MM.1S (cell line): ENCODE measurements around the gene NAALADL2.

ENCODE experiments used
- DNase-seq: peaks from one replicate; pipeline ENCODE4 v3.0.0-alpha.2; 2015
- H2AFZ ChIP-seq: fragments of 300-600 bp; sonication (generic); 2 replicates; pipeline ENCODE4 v1.6.0; 2016; ENCODE audit warnings: antibody characterized with exemption, low read length
- H3F3A ChIP-seq: fragments of 300-600 bp; sonication (generic); 2 replicates; pipeline ENCODE4 v1.6.1; 2016; ENCODE audit warnings: mild to moderate bottlenecking, antibody characterized with exemption, low read length, moderate library complexity, mixed read lengths; ENCODE audit not compliant: insufficient read depth
- H3K27ac ChIP-seq: fragments of 300-600 bp; sonication (generic); 2 replicates; pipeline ENCODE4 v1.5.1; 2016; ENCODE audit warnings: mild to moderate bottlenecking, low read length
- H3K27me3 ChIP-seq: fragments of 300-600 bp; sonication (generic); replicated peaks from 2 replicates; pipeline ENCODE4 v1.6.0; 2016; ENCODE audit warnings: low read length; ENCODE audit not compliant: insufficient read depth
- H3K36me3 ChIP-seq: fragments of 300-600 bp; sonication (generic); replicated peaks from 2 replicates; pipeline ENCODE4 v1.6.1; 2016; ENCODE audit warnings: mild to moderate bottlenecking, low read length, mixed read lengths; ENCODE audit not compliant: insufficient read depth
- H3K4me1 ChIP-seq: fragments of 300-600 bp; sonication (generic); 2 replicates; pipeline ENCODE4 v1.6.1; 2016; ENCODE audit warnings: low read length, mixed read lengths
- H3K4me2 ChIP-seq: fragments of 300-600 bp; sonication (generic); 2 replicates; pipeline ENCODE4 v1.6.0; 2016; ENCODE audit warnings: low read depth, low read length
- H3K4me3 ChIP-seq: fragments of 300-600 bp; sonication (generic); 2 replicates; pipeline ENCODE4 v1.5.1; 2016; ENCODE audit warnings: low read length, mixed read lengths
- H3K79me2 ChIP-seq: fragments of 300-600 bp; sonication (generic); 2 replicates; pipeline ENCODE4 v1.6.1; 2016; ENCODE audit warnings: mixed run types, low read length, mixed read lengths
- H3K9ac ChIP-seq: fragments of 300-600 bp; sonication (generic); 2 replicates; pipeline ENCODE4 v1.6.1; 2016; ENCODE audit warnings: low read length, mixed read lengths
- H3K9me2 ChIP-seq: fragments of 300-600 bp; sonication (generic); replicated peaks from 2 replicates; pipeline ENCODE4 v1.6.1; 2016; ENCODE audit warnings: mild to moderate bottlenecking, low read length, mixed read lengths; ENCODE audit not compliant: insufficient read depth
- H3K9me3 ChIP-seq: fragments of 300-600 bp; sonication (generic); replicated peaks from 2 replicates; pipeline ENCODE4 v1.6.1; 2016; ENCODE audit warnings: mild to moderate bottlenecking, low read length, mixed read lengths; ENCODE audit not compliant: insufficient read depth
- H4K20me1 ChIP-seq: fragments of 300-600 bp; sonication (generic); 2 replicates; pipeline ENCODE4 v1.6.1; 2016; ENCODE audit warnings: mild to moderate bottlenecking, low read length, moderate library complexity, mixed read lengths; ENCODE audit not compliant: insufficient read depth
- EZH2 ChIP-seq: fragments of 300-600 bp; sonication (generic); optimal IDR thresholded peaks from 2 replicates; pipeline ENCODE3; 2017; ENCODE audit warnings: low read depth, mild to moderate bottlenecking, antibody characterized with exemption, low read length, mixed read lengths
- EZH2phosphoT487 ChIP-seq: fragments of 300-600 bp; sonication (generic); IDR thresholded peaks from 2 replicates; pipeline ENCODE4 v1.6.1; 2018; ENCODE audit warnings: antibody characterized with exemption, low read length
- TF ChIP-seq, protein P1 (sequence below): fragments of 300-600 bp; sonication (generic); IDR thresholded peaks from 2 replicates; pipeline ENCODE4 v1.5.1; 2016; ENCODE audit warnings: antibody characterized with exemption, low read length, mixed read lengths

The NAALADL2 gene

DNA sequence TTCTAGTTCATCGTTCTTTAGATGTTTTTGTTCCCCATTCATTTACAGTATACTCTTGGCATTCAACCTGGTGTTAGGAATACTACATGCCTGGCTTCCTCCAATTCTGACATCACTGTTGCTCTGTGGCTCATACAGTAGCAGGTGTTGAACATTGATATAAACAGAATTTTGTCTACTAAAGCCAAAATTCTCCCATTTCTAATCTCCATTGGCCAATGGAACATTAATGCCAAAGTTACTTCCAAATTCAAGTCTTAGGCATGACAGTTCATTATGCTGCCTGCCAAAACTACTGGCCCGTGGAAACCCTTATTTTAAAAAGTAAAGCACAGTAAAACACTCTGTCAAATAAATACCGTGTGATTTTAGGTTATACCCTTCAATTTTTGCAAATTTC is 368.0 kb downstream of the NAALADL2 start:
- TF ChIP-seq EZH2: no peak
- TF ChIP-seq, protein P1, sequence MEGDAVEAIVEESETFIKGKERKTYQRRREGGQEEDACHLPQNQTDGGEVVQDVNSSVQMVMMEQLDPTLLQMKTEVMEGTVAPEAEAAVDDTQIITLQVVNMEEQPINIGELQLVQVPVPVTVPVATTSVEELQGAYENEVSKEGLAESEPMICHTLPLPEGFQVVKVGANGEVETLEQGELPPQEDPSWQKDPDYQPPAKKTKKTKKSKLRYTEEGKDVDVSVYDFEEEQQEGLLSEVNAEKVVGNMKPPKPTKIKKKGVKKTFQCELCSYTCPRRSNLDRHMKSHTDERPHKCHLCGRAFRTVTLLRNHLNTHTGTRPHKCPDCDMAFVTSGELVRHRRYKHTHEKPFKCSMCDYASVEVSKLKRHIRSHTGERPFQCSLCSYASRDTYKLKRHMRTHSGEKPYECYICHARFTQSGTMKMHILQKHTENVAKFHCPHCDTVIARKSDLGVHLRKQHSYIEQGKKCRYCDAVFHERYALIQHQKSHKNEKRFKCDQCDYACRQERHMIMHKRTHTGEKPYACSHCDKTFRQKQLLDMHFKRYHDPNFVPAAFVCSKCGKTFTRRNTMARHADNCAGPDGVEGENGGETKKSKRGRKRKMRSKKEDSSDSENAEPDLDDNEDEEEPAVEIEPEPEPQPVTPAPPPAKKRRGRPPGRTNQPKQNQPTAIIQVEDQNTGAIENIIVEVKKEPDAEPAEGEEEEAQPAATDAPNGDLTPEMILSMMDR: no peak
- no peak for TF ChIP-seq EZH2phosphoT487
- Histone ChIP-seq H3F3A (no peaks in the 10 kb centered on the region), H3K79me2 (no peaks in the 10 kb centered on the region), H3K9ac (no peak overlapping the region), H3K36me3 (no peaks in the 10 kb centered on the region), H3K4me1 (no peaks in the 10 kb centered on the region), H2AFZ (no peak overlapping the region), H3K4me2 (no peak overlapping the region), H3K9me2 (no peaks in the 10 kb centered on the region), H3K27ac (no peak overlapping the region), H4K20me1 (no peaks in the 10 kb centered on the region), H3K27me3 (no peaks in the 10 kb centered on the region), H3K9me3 (no peaks in the 10 kb centered on the region), H3K4me3 (no peak overlapping the region)
- DNase-seq: no peak

DNA sequence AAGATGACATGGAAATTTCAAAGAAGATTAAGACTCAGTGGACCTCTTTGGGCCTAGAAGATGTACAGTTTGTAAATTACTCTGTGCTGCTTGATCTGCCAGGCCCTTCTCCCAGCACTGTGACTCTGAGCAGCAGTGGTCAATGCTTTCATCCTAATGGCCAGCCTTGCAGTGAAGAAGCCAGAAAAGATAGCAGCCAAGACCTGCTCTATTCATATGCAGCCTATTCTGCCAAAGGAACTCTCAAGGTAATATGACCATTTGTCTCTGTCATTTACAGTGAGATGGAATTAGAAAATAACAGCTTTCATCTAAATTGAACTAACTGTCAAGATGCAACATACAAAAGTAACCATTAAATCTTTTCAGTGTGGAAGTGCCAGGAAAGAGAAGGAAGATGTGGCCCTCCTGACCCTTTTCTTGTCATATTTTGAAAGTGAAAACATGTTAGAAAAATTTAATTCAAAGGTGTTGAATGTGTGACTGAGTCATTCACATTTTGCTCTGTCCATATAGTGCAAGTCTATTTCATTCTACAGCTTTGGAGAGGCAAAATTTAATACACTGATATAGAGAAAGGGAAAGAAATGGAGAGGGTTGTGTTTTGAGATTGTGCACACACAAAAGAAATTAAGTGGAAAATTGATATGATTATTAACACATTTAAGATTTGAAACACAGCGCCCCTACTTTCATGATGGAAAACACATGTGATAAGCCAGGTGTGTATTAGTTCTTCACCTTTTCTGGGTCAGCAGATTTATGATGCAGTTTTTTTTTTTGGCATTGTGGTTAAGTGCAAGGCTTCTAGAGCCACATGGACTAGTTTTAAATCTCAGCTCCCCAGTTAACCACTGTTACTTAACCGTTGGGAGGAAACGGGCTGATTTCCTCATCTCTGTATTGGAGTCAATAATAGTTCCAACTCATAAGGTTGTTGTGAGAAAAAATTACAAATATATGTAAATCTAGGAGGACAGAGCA is 375.1 kb downstream of the NAALADL2 start:
- peak overlapping the region; percentile 2; the same call in 1 of the 2 replicates for H3K27ac ChIP-seq
- H3K4me1 ChIP-seq: peaks cover 15% of the 10 kb centered on the region; the same call in 1 of the 2 replicates
- DNase-seq: peak; percentile 89
- no peak overlapping the region for H3K4me2 ChIP-seq
- no peaks in the 10 kb centered on the region for H3K9me3 ChIP-seq
- no peak overlapping the region for H3K9ac ChIP-seq
- H3K79me2 ChIP-seq: no peaks in the 10 kb centered on the region
- H3K27me3 ChIP-seq: no peaks in the 10 kb centered on the region
- no peak for TF ChIP-seq EZH2
- no peak for TF ChIP-seq EZH2phosphoT487
- TF ChIP-seq, protein P1: 0 out of 2 replicates have a peak, but pooled peaks have one; percentile 16
- H3F3A ChIP-seq: no peaks in the 10 kb centered on the region
- no peaks in the 10 kb centered on the region for H3K36me3 ChIP-seq
- no peaks in the 10 kb centered on the region for H4K20me1 ChIP-seq
- no peaks in the 10 kb centered on the region for H3K9me2 ChIP-seq
- no peak overlapping the region for H3K4me3 ChIP-seq
- H2AFZ ChIP-seq: no peak overlapping the region

- H3K9ac ChIP-seq: no peak overlapping the region
- no peaks in the 10 kb centered on the region for H3F3A ChIP-seq
- no peak overlapping the region for H3K4me3 ChIP-seq
- no peaks in the 10 kb centered on the region for H3K27me3 ChIP-seq
- TF ChIP-seq EZH2phosphoT487 (no peak), EZH2 (no peak)
- TF ChIP-seq, protein P1: no peak
- DNase-seq: no peak
- H3K4me2 ChIP-seq: no peak overlapping the region
- no peaks in the 10 kb centered on the region for H3K9me3 ChIP-seq
- H2AFZ ChIP-seq: no peak overlapping the region
- no peaks in the 10 kb centered on the region for H3K79me2 ChIP-seq
- H4K20me1 ChIP-seq: no peaks in the 10 kb centered on the region
- H3K4me1 ChIP-seq: peaks cover 14% of the 10 kb centered on the region; the same call in 1 of the 2 replicates
- H3K36me3 ChIP-seq: no peaks in the 10 kb centered on the region
- no peaks in the 10 kb centered on the region for H3K9me2 ChIP-seq
- no peak overlapping the region for H3K27ac ChIP-seq
Observed at GRCh38 chr3:175238801-175239200, 379.7 kb downstream of the NAALADL2 start.
